GM12878 (cell line): ENCODE measurements around the gene SSH3. TPM values are rescaled to one million over a fixed set of nuclear protein-coding genes. Genes with fewer than 3 reads are reported as not detected.

Experiments
- ATAC-seq: fragments of 200-7000 bp; cut with Tn5 transposase; 3 replicates; pipeline ENCODE4 v1.9.1; 2020; ENCODE audit warnings: mild to moderate bottlenecking, moderate library complexity
- BruUV-seq: library from RNA; stranded (reverse); fragments of 400-500 nt; replicated peaks from 2 replicates; lab custom pipeline; 2021; lab: Mats Ljungman, UMichigan
- CTCF ChIA-PET: fragments of 300-600 bp; sonication (Branson Sonifier 250); formaldehyde crosslinking; extraction: SDS; loops from one replicate; lab custom pipeline; 2021; ENCODE audit warnings: inconsistent platforms; lab: Yijun Ruan, JAX
- POLR2A ChIA-PET: fragments of 350-600 bp; formaldehyde crosslinking; extraction: SDS; loops from one replicate; lab custom pipeline; 2021; ENCODE audit warnings: inconsistent platforms; lab: Charles Lee
- RAD21 ChIA-PET: fragments of 300-600 bp; sonication (Branson Sonifier 250); formaldehyde crosslinking; loops from one replicate; lab custom pipeline; 2023; ENCODE audit warnings: antibody characterized with exemption; ENCODE audit not compliant: unreplicated experiment; lab: Charles Lee
- SMC1A ChIA-PET: fragments of 300-600 bp; sonication (Branson Sonifier 250); formaldehyde crosslinking; loops from one replicate; lab custom pipeline; 2023; ENCODE audit not compliant: unreplicated experiment, uncharacterized antibody; lab: Charles Lee
- DNase-seq: peaks from one replicate; pipeline ENCODE4 v3.0.0-alpha.2; 2011; ENCODE audit warnings: low read depth, low spot score
- FAIRE-seq: peaks from 3 replicates; lab custom pipeline; 2011; peaks lifted over from hg19 to GRCh38; lab: Jason Lieb, UNC
- H2AFZ ChIP-seq: 2 replicates; pipeline ENCODE4 v1.6.0; 2011; ENCODE audit warnings: low read depth, low read length, control low read depth; ENCODE audit not compliant: control insufficient read depth
- H3K27ac ChIP-seq: 2 replicates; pipeline ENCODE4 v1.5.1; 2011; ENCODE audit warnings: control low read depth; ENCODE audit not compliant: control insufficient read depth, insufficient read depth
- H3K27me3 ChIP-seq, 2 experiments: replicated peaks in 1 of 2; 2 replicates each; pipeline versions ENCODE4 v1.6.0 to v1.6.1; 2011; ENCODE audit warnings: low read length in 1 of 2; ENCODE audit not compliant: control insufficient read depth in 2 of 2, insufficient read depth in 2 of 2
- H3K36me3 ChIP-seq, 2 experiments: 2 replicates each; pipeline ENCODE4 v1.5.1; 2011; ENCODE audit warnings: low read length in 1 of 2; ENCODE audit not compliant: control insufficient read depth in 2 of 2, insufficient read depth in 2 of 2
- H3K4me1 ChIP-seq: 2 replicates; pipeline ENCODE4 v1.6.1; 2011; ENCODE audit warnings: mild to moderate bottlenecking, low read length, moderate library complexity, mixed read lengths; ENCODE audit not compliant: control insufficient read depth, insufficient read depth
- H3K4me2 ChIP-seq: 2 replicates; pipeline ENCODE4 v1.6.0; 2011; ENCODE audit warnings: control low read depth; ENCODE audit not compliant: control insufficient read depth, insufficient read depth
- H3K4me3 ChIP-seq: fragments of 200-600 bp; sonication (generic); 2 replicates; pipeline ENCODE4 v1.5.1; 2016
- H3K79me2 ChIP-seq: 2 replicates; pipeline ENCODE4 v1.6.0; 2011; ENCODE audit warnings: low read length; ENCODE audit not compliant: control insufficient read depth, insufficient read depth
- H3K9ac ChIP-seq: 2 replicates; pipeline ENCODE4 v1.8.0; 2011; ENCODE audit warnings: low read length, control low read depth, mixed read lengths; ENCODE audit not compliant: control insufficient read depth, insufficient read depth
- H3K9me3 ChIP-seq: replicated peaks from 3 replicates; pipeline ENCODE4 v1.5.1; 2011; ENCODE audit warnings: mild to moderate bottlenecking, low read length; ENCODE audit not compliant: control insufficient read depth, insufficient read depth
- H4K20me1 ChIP-seq: 2 replicates; pipeline ENCODE4 v1.6.0; 2011; ENCODE audit not compliant: control insufficient read depth, insufficient read depth
- BMI1 ChIP-seq: fragments of 450-650 bp; IDR thresholded peaks from 2 replicates; pipeline ENCODE4 v1.6.1; 2016; ENCODE audit warnings: mild to moderate bottlenecking, moderate library complexity, borderline replicate concordance
- CBX5 ChIP-seq: sonication (generic); IDR thresholded peaks from 2 replicates; pipeline ENCODE4 v1.6.1; 2016; ENCODE audit warnings: low read depth, moderate library complexity, mild to moderate bottlenecking, inconsistent platforms
- CHD1 ChIP-seq: IDR thresholded peaks from 2 replicates; pipeline ENCODE4 v1.6.1; 2012; ENCODE audit warnings: low read depth, low read length, improper control_type of control experiment
- FOXM1 ChIP-seq: IDR thresholded peaks from 2 replicates; pipeline ENCODE4 v1.6.1; 2012; ENCODE audit warnings: low read depth, mild to moderate bottlenecking, inconsistent platforms, low read length, moderate library complexity
- JUND ChIP-seq: IDR thresholded peaks from 2 replicates; pipeline ENCODE4 v1.6.1; 2012; ENCODE audit warnings: low read depth, mild to moderate bottlenecking, low read length, improper control_type of control experiment, moderate library complexity
- NFYB ChIP-seq: IDR thresholded peaks from 2 replicates; pipeline ENCODE4 v1.6.1; 2011; ENCODE audit warnings: low read depth, mild to moderate bottlenecking, low read length, improper control_type of control experiment, moderate library complexity; ENCODE audit not compliant: insufficient read depth
- SMC3 ChIP-seq: IDR thresholded peaks from 2 replicates; pipeline ENCODE4 v1.6.1; 2011; ENCODE audit warnings: low read length, improper control_type of control experiment, borderline replicate concordance
- SREBF1 ChIP-seq: IDR thresholded peaks from 2 replicates; pipeline ENCODE4 v1.6.1; 2012; ENCODE audit warnings: mild to moderate bottlenecking, low read length
- SREBF2 ChIP-seq: IDR thresholded peaks from 2 replicates; pipeline ENCODE4 v1.6.1; 2012; ENCODE audit warnings: mild to moderate bottlenecking, low read length
- WRNIP1 ChIP-seq: IDR thresholded peaks from 2 replicates; pipeline ENCODE4 v1.6.1; 2011; ENCODE audit warnings: low read depth, low read length, improper control_type of control experiment, borderline replicate concordance
- WGBS: methylation state at CpG from one replicate; pipeline ENCODE4 v1.1.6; 2016; ENCODE audit warnings: low lambda C conversion rate; ENCODE audit not compliant: insufficient replicate concordance, insufficient coverage; ENCODE audit errors: missing lambda C conversion rate; 5-methylcytosine and 5-hydroxymethylcytosine counted together
- in situ Hi-C: fragments of 300-500 bp; cut with MboI; formaldehyde crosslinking; loops from 9 replicates; pipeline ENCODE4 v1.14.3; 2018; ENCODE audit warnings: mixed read lengths
- intact Hi-C: fragments of 100-400 bp; cut with micrococcal nuclease; formaldehyde crosslinking; loops from one replicate; pipeline ENCODE4 v1.14.2; 2022; ENCODE audit not compliant: unreplicated experiment
- polyA plus RNA-seq, 11 experiments: library from polyadenylated mRNA; depleted of rRNA in 4 of 11; unstranded in 6 of 11; stranded (reverse) in 5 of 11; fragments of >200 nt; fragmentation: Nextera tagmentation in 4 of 11; fragmentation: Illumina TruSeq in 1 of 11; extraction: Ambion mirVana in 4 of 11; extraction: Trizol in 1 of 11; gene quantifications; 1 replicate in 1 of 11; 2 replicates in 10 of 11; pipeline versions ENCODE4 v1.2.1 to v1.2.3, GENCODE V29; 2011 to 2016; ENCODE audit warnings: inconsistent platforms in 2 of 11, missing spikeins in 2 of 11, low read depth in 1 of 11
- total RNA-seq, 4 experiments: library from RNA; depleted of rRNA in 3 of 4; stranded (reverse); fragments of >200 nt in 3 of 4; fragmentation: Illumina TruSeq in 1 of 4; extraction: Trizol in 1 of 4; gene quantifications; 2 replicates each; pipeline versions ENCODE4 v1.2.1 to v1.2.3, GENCODE V29; 2013 to 2021
- TF ChIP-seq, protein P1 (sequence below): fragments of 450-650 bp; IDR thresholded peaks from 2 replicates; pipeline ENCODE4 v1.6.1; 2017; ENCODE audit warnings: mild to moderate bottlenecking, moderate library complexity
- TF ChIP-seq, protein P2 (sequence below): fragments of 450-650 bp; IDR thresholded peaks from 2 replicates; pipeline ENCODE4 v1.6.1; 2017; ENCODE audit warnings: mild to moderate bottlenecking
- TF ChIP-seq, protein P3 (sequence below): fragments of 450-650 bp; IDR thresholded peaks from 2 replicates; pipeline ENCODE4 v1.6.1; 2018; ENCODE audit warnings: mild to moderate bottlenecking, low read depth, moderate library complexity; ENCODE audit not compliant: partially characterized antibody
- TF ChIP-seq, protein P4 (sequence below): IDR thresholded peaks from 2 replicates; pipeline ENCODE4 v1.6.1; 2011; ENCODE audit warnings: mild to moderate bottlenecking, low read depth, low read length, moderate library complexity; ENCODE audit not compliant: insufficient replicate concordance

Gene SSH3
- total and polyA plus RNA-seq, 10 of the 15 experiments (the other 5 are each of a cell fraction or from before 2014, with no cell fraction given) = 0.05 to 0.83 (median 0.28) TPM; not detected in 3

DNA sequence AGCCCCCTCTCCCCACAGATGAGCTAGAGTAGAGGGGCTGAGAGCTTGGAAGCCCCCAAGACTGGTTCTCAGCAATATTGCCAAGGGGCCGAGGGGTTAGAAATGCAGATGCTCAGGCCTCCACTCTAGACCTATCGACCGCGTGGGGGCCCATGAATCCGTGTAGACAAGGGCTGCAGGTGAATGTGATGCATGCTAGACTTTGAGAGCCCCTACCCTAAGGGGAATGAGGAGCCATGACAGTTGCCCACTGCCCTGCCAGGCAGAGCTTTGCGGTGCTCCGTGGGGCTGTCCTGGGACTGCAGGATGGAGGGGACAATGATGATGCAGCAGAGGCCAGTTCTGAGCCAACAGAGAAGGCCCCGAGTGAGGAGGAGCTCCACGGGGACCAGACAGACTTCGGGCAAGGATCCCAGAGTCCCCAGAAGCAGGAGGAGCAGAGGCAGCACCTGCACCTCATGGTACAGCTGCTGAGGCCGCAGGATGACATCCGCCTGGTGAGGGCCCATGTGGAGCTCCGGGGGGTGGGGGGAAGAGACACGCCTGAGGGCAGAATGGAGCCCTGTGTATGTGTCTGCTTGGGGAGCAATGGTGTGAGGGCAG lies 1.3 kb downstream of the SSH3 start:
- DNase-seq (no peak), FAIRE-seq (no peak), ATAC-seq (no peak)
- no peak overlapping the region for H2AFZ ChIP-seq
- H3K4me2 ChIP-seq = no peak overlapping the region
- peaks cover 0 to 17% of the 10 kb centered on the region in 2 experiments; a peak in 2 of 4 replicates for H3K36me3 ChIP-seq
- no peaks in the 10 kb centered on the region for H3K27me3 ChIP-seq
- CTCF ChIA-PET = no interaction called here
- no peaks in the 10 kb centered on the region for H3K4me1 ChIP-seq
- 92% methylated on average over 14 of the region's 14 CpGs for WGBS
- BruUV-seq = no TSS peak
- H3K79me2 ChIP-seq = no peaks in the 10 kb centered on the region
- SMC1A ChIA-PET = no interaction called here
- POLR2A ChIA-PET = interaction anchor here (0.6 kb wide), 1 partner anchor 207 kb away, joined by 4 read pairs; no protein-coding TSS in a partner anchor
- H3K4me3 ChIP-seq = no peak overlapping the region
- H3K27ac ChIP-seq = no peak overlapping the region
- H3K9me3 ChIP-seq = no peaks in the 10 kb centered on the region
- H4K20me1 ChIP-seq = no peaks in the 10 kb centered on the region
- intact Hi-C loops (no loop called here), in situ Hi-C loops (no loop called here)
- H3K9ac ChIP-seq = no peak overlapping the region
- RAD21 ChIA-PET = no interaction called here
- TF ChIP-seq, protein P1, sequence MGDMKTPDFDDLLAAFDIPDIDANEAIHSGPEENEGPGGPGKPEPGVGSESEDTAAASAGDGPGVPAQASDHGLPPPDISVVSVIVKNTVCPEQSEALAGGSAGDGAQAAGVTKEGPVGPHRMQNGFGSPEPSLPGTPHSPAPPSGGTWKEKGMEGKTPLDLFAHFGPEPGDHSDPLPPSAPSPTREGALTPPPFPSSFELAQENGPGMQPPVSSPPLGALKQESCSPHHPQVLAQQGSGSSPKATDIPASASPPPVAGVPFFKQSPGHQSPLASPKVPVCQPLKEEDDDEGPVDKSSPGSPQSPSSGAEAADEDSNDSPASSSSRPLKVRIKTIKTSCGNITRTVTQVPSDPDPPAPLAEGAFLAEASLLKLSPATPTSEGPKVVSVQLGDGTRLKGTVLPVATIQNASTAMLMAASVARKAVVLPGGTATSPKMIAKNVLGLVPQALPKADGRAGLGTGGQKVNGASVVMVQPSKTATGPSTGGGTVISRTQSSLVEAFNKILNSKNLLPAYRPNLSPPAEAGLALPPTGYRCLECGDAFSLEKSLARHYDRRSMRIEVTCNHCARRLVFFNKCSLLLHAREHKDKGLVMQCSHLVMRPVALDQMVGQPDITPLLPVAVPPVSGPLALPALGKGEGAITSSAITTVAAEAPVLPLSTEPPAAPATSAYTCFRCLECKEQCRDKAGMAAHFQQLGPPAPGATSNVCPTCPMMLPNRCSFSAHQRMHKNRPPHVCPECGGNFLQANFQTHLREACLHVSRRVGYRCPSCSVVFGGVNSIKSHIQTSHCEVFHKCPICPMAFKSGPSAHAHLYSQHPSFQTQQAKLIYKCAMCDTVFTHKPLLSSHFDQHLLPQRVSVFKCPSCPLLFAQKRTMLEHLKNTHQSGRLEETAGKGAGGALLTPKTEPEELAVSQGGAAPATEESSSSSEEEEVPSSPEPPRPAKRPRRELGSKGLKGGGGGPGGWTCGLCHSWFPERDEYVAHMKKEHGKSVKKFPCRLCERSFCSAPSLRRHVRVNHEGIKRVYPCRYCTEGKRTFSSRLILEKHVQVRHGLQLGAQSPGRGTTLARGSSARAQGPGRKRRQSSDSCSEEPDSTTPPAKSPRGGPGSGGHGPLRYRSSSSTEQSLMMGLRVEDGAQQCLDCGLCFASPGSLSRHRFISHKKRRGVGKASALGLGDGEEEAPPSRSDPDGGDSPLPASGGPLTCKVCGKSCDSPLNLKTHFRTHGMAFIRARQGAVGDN = no peak
- TF ChIP-seq SREBF1 = no peak
- TF ChIP-seq CBX5 = no peak
- TF ChIP-seq, protein P2, sequence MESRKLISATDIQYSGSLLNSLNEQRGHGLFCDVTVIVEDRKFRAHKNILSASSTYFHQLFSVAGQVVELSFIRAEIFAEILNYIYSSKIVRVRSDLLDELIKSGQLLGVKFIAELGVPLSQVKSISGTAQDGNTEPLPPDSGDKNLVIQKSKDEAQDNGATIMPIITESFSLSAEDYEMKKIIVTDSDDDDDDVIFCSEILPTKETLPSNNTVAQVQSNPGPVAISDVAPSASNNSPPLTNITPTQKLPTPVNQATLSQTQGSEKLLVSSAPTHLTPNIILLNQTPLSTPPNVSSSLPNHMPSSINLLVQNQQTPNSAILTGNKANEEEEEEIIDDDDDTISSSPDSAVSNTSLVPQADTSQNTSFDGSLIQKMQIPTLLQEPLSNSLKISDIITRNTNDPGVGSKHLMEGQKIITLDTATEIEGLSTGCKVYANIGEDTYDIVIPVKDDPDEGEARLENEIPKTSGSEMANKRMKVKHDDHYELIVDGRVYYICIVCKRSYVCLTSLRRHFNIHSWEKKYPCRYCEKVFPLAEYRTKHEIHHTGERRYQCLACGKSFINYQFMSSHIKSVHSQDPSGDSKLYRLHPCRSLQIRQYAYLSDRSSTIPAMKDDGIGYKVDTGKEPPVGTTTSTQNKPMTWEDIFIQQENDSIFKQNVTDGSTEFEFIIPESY = no peak
- no peak for TF ChIP-seq SMC3
- no peak for TF ChIP-seq NFYB
- no peak for TF ChIP-seq WRNIP1
- TF ChIP-seq SREBF2 = no peak
- TF ChIP-seq, protein P3, sequence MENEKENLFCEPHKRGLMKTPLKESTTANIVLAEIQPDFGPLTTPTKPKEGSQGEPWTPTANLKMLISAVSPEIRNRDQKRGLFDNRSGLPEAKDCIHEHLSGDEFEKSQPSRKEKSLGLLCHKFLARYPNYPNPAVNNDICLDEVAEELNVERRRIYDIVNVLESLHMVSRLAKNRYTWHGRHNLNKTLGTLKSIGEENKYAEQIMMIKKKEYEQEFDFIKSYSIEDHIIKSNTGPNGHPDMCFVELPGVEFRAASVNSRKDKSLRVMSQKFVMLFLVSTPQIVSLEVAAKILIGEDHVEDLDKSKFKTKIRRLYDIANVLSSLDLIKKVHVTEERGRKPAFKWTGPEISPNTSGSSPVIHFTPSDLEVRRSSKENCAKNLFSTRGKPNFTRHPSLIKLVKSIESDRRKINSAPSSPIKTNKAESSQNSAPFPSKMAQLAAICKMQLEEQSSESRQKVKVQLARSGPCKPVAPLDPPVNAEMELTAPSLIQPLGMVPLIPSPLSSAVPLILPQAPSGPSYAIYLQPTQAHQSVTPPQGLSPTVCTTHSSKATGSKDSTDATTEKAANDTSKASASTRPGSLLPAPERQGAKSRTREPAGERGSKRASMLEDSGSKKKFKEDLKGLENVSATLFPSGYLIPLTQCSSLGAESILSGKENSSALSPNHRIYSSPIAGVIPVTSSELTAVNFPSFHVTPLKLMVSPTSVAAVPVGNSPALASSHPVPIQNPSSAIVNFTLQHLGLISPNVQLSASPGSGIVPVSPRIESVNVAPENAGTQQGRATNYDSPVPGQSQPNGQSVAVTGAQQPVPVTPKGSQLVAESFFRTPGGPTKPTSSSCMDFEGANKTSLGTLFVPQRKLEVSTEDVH = no peak
- no peak for TF ChIP-seq JUND
- no peak for TF ChIP-seq CHD1
- TF ChIP-seq, protein P4, sequence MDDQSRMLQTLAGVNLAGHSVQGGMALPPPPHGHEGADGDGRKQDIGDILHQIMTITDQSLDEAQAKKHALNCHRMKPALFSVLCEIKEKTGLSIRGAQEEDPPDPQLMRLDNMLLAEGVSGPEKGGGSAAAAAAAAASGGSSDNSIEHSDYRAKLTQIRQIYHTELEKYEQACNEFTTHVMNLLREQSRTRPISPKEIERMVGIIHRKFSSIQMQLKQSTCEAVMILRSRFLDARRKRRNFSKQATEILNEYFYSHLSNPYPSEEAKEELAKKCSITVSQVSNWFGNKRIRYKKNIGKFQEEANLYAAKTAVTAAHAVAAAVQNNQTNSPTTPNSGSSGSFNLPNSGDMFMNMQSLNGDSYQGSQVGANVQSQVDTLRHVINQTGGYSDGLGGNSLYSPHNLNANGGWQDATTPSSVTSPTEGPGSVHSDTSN = no peak
- no peak for TF ChIP-seq BMI1
- no peak for TF ChIP-seq FOXM1
